Bone marrow (tissue), 2 donors: Measurements from ENCODE around the gene ZNF140.
A peak's percentile ranks its signal among the peaks of the same experiment; 100 is the strongest.

Experiments used
- DNase-seq, 2 donors: peaks; one replicate each; lab custom pipeline; 2025; lab: John Stamatoyannopoulos, UW

Gene ZNF140

DNA sequence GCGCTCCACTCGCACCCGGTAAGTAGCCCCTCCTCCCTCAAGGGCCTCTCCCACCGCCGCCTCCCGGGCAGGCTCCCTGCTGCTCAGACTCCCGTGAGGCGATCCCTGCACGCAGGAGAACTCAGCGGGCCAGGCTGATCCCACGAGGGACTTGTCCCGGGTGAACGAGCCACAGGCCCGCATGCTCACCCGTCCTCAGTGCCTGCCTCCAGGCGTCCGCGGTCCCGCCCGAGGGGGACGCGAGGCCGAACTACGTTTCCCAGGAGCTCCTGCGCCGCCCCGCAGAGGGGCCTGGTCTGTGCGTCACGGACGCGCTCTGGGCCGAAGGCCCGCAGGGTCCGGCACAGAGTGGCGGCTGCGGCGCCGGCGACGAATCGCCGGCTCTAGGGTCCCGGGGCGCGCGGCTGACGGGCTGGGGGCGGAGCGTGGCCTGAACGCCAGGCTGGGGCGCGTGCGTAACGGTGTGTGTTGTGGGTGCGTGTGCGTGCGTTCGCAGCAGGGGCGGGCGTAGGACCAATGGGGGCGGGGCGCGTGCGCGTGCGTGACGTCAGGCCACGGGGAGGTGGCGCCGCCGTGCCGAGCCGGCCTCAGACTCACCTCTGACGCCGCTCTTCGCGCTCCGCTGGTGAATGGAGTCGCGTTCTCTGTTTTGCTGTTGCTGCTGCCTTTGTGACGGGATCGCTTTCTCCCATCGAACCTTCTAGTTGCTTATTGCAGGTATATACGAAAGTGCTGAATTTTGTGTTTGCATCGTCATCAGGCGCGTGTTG is 49.5 kb downstream of the ZNF140 start, which contains the start of the genes ZNF10 and ZNF891:
Gene ZNF10 (plus strand): TSS at position 590 of the 770 bp plus-strand sequence. CDS start 13,866 bp downstream, outside the sequence.
Gene ZNF891 (minus strand): TSS at position 237 of the 770 bp plus-strand sequence. CDS start 8,356 bp downstream, outside the sequence.
- DNase-seq, result peak; percentile 89 to 92

DNA sequence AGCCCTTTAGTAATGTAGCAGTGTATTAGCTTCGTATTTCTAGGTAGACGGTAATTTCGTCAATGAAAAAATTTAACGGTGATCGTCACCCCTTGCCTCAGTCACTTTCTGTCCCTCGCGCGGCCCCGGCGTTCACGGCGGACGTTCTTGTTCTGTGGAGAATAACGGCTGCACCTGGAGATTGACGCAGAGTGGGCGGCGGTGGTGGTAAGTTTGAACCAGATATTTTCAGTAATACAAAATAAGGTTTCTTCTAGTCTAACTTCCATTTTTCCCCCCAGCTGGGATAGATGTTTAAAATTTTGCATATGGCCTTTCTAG is 50.0 kb downstream of the ZNF140 start:
- no peak for DNase-seq

DNA sequence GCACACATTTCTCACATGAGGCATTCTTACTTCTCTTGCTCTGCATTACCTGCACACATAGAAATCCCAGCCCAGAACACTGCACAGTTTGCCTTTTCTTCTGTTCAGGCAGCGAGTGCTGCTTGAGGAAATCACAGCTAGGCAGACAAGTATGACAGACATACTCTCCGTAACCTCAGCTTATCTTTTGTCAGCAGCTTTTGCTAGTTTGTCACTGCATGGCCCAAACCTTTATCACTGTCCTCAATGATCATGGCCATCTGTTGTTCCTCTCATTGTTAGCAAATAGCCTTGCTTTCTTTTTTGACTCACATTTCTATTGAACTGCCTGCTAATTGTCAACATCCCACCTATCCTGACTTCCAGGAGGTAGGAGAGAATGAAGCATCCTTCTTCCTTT is 55.0 kb downstream of the ZNF140 start:
- DNase-seq, result no peak

DNA sequence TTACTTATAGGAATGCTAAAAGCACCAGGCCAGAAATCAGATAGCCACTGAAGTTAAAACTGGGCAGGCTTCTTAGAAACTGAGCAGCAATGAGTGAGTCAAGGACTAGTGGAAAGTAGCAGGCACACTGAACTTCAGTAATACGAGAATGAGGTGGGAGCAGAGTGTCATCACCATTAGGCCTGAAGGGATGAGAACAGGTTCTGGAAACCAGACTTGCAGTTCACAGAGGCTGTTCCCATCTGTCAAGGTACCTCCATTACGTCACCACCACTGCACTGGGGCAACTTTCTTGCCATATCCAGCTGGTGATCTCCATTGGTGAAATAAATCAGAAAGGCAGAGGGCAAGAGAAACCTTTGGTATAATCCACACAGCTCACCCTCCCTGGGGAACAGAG is 65.3 kb downstream of the ZNF140 start:
- DNase-seq, result no peak

DNA sequence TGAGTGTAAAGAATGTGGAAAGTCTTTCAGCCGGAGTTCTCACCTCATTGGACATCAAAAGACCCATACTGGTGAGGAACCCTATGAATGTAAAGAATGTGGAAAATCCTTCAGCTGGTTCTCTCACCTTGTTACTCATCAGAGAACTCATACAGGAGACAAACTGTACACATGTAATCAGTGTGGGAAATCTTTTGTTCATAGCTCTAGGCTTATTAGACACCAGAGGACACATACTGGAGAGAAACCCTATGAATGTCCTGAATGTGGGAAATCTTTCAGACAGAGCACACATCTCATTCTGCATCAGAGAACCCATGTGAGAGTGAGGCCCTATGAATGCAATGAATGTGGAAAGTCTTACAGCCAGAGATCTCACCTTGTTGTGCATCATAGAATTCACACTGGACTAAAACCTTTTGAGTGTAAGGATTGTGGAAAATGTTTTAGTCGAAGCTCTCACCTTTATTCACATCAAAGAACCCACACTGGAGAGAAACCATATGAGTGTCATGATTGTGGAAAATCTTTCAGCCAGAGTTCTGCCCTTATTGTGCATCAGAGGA is 75.5 kb downstream of the ZNF140 start:
- DNase-seq, result no peak
